Brain pericyte (primary cell): Measurements from ENCODE around the gene R3HDM2.
"Not testable (repeated sequence)": the region's sequence is repeated elsewhere in the genome, so short reads cannot be mapped to it uniquely, and the experiment has no call there.

Experiments
- DNase-seq: peaks from one replicate; pipeline ENCODE4 v3.0.0-alpha.2; 2012; ENCODE audit warnings: low read depth, low spot score

The R3HDM2 gene

GRCh38 chr12:57330992-57331391 lies 99.9 kb downstream of the R3HDM2 start:
- no peak for DNase-seq

- DNase-seq: no peak
Measured at GRCh38 chr12:57329219-57329618, 101.6 kb downstream of the R3HDM2 start.

GRCh38 chr12:57325395-57325794 lies 105.4 kb downstream of the R3HDM2 start:
- DNase-seq: no peak

- DNase-seq: no peak
Measured at GRCh38 chr12:57323416-57323815, 107.4 kb downstream of the R3HDM2 start.

GRCh38 chr12:57320639-57321038 lies 110.2 kb downstream of the R3HDM2 start:
- DNase-seq: no peak

- no peak for DNase-seq
Measured at GRCh38 chr12:57319678-57320469, 111.0 kb downstream of the R3HDM2 start.

- no peak for DNase-seq
Measured at GRCh38 chr12:57315681-57316080, 115.2 kb downstream of the R3HDM2 start.

- DNase-seq: not testable (repeated sequence)
Measured at GRCh38 chr12:57312287-57312686, 118.6 kb downstream of the R3HDM2 start.

GRCh38 chr12:57309420-57309819 lies 121.4 kb downstream of the R3HDM2 start:
- no peak for DNase-seq

- DNase-seq: no peak
Measured at GRCh38 chr12:57300961-57301584, 129.8 kb downstream of the R3HDM2 start.

GRCh38 chr12:57299514-57300016 lies 131.3 kb downstream of the R3HDM2 start:
- DNase-seq: no peak

GRCh38 chr12:57296291-57296690 lies 134.6 kb downstream of the R3HDM2 start:
- DNase-seq: no peak

- DNase-seq: not testable (repeated sequence)
Measured at GRCh38 chr12:57282073-57282472, 148.8 kb downstream of the R3HDM2 start.

- peak; percentile 37 for DNase-seq
Measured at GRCh38 chr12:57280211-57281062, 150.4 kb downstream of the R3HDM2 start.

- DNase-seq: no peak
Measured at GRCh38 chr12:57278465-57279381, 152.1 kb downstream of the R3HDM2 start.

- DNase-seq: no peak
Measured at GRCh38 chr12:57276935-57277563, 153.8 kb downstream of the R3HDM2 start.

- DNase-seq: not testable (repeated sequence)
Measured at GRCh38 chr12:57276233-57276632, 154.6 kb downstream of the R3HDM2 start.

- DNase-seq: no peak
Measured at GRCh38 chr12:57273516-57273915, 157.3 kb downstream of the R3HDM2 start.

GRCh38 chr12:57272337-57273151 lies 158.3 kb downstream of the R3HDM2 start:
- no peak for DNase-seq
